GM18867 (cell line): ENCODE measurements around the gene SLC46A3.
"Not testable (repeated sequence)": the region's sequence is repeated elsewhere in the genome, so short reads cannot be mapped to it uniquely, and the experiment has no call there.

Experiments
- ATAC-seq: cut with Tn5 transposase; IDR thresholded peaks from one replicate; pipeline ENCODE4 v1.9.1; 2021; ENCODE audit warnings: mild to moderate bottlenecking, moderate library complexity; ENCODE audit not compliant: unreplicated experiment

SLC46A3 gene

GRCh38 chr13:28734906-28735305, 16.1 kb upstream of the SLC46A3 start:
- no peak for ATAC-seq

- no peak for ATAC-seq
Measured at GRCh38 chr13:28730762-28731161, 12.0 kb upstream of the SLC46A3 start.

- no peak for ATAC-seq
Measured at GRCh38 chr13:28729541-28729940, 10.8 kb upstream of the SLC46A3 start.

GRCh38 chr13:28728642-28729041, 9.9 kb upstream of the SLC46A3 start:
- ATAC-seq, result no peak

GRCh38 chr13:28725046-28725610, 6.4 kb upstream of the SLC46A3 start:
- no peak for ATAC-seq

GRCh38 chr13:28723806-28724205, 5.0 kb upstream of the SLC46A3 start:
- no peak for ATAC-seq

GRCh38 chr13:28719227-28720055, 671 bp upstream of the SLC46A3 start:
- ATAC-seq, result no peak

GRCh38 chr13:28718196-28718542, 601 bp downstream of the SLC46A3 start:
- no peak for ATAC-seq

- ATAC-seq, result no peak
Measured at GRCh38 chr13:28717170-28717569, 1.6 kb downstream of the SLC46A3 start.

GRCh38 chr13:28716511-28716910, 2.3 kb downstream of the SLC46A3 start:
- no peak for ATAC-seq

GRCh38 chr13:28714651-28715050, 4.1 kb downstream of the SLC46A3 start:
- ATAC-seq, result no peak

- no peak for ATAC-seq
Measured at GRCh38 chr13:28710161-28710560, 8.6 kb downstream of the SLC46A3 start.

- peak; percentile 98 for ATAC-seq
Measured at GRCh38 chr13:28707629-28708427, 10.9 kb downstream of the SLC46A3 start.

- no peak for ATAC-seq
Measured at GRCh38 chr13:28705461-28706083, 13.2 kb downstream of the SLC46A3 start.

- no peak for ATAC-seq
Measured at GRCh38 chr13:28704919-28705318, 13.9 kb downstream of the SLC46A3 start.

GRCh38 chr13:28704282-28704681, 14.5 kb downstream of the SLC46A3 start:
- no peak for ATAC-seq

- no peak for ATAC-seq
Measured at GRCh38 chr13:28699246-28699645, 19.5 kb downstream of the SLC46A3 start.

- no peak for ATAC-seq
Measured at GRCh38 chr13:28697441-28697840, 21.3 kb downstream of the SLC46A3 start.

GRCh38 chr13:28693605-28694491, 24.9 kb downstream of the SLC46A3 start:
- not testable (repeated sequence) for ATAC-seq

- no peak for ATAC-seq
Measured at GRCh38 chr13:28685892-28686291, 32.9 kb downstream of the SLC46A3 start.
